Sigmoid colon (tissue), 7 donors: Measurements from ENCODE around the gene ABCA9. TPM values are rescaled to one million over a fixed set of nuclear protein-coding genes. Genes with fewer than 3 reads are reported as not detected.

Experiments used
- DNase-seq: peaks from one replicate; pipeline ENCODE4 v3.0.0-alpha.2; 2019
- H3K27ac ChIP-seq, 4 donors: fragments of 200-600 bp; sonication (generic); one replicate each; pipeline ENCODE4 v1.5.1; 2016 to 2019; ENCODE audit warnings: mild to moderate bottlenecking in 1 of 4
- H3K27me3 ChIP-seq, 3 donors: fragments of 200-600 bp; sonication (generic); one replicate each; pipeline ENCODE4 v1.5.1; 2019; ENCODE audit warnings: mild to moderate bottlenecking in 1 of 3
- H3K36me3 ChIP-seq, 4 donors: fragments of 200-600 bp; sonication (generic); one replicate each; pipeline ENCODE4 v1.5.1; 2016 to 2019
- H3K4me1 ChIP-seq, 4 donors: fragments of 200-600 bp; sonication (generic); one replicate each; pipeline ENCODE4 v1.5.1; 2017 to 2019
- H3K4me3 ChIP-seq, 4 donors: fragments of 200-600 bp; sonication (generic); one replicate each; pipeline ENCODE4 v1.5.1; 2017 to 2019; ENCODE audit warnings: mild to moderate bottlenecking in 2 of 4, moderate library complexity in 1 of 4
- H3K9me3 ChIP-seq, 4 donors: fragments of 200-600 bp in 3 of 4; sonication (generic) in 3 of 4; one replicate each; pipeline versions ENCODE4 v1.5.1 to v1.6.1; 2013 to 2019
- CTCF ChIP-seq, 4 experiments: fragments of 450-650 bp in 3 of 4; fragments of 200-600 bp in 1 of 4; IDR thresholded peaks; one replicate each; pipeline ENCODE4 v1.5.1; 2016 to 2019; ENCODE audit warnings: antibody characterized with exemption in 4 of 4, mild to moderate bottlenecking in 3 of 4, moderate library complexity in 2 of 4
- EP300 ChIP-seq, 4 donors: sonication (generic); formaldehyde crosslinking; IDR thresholded peaks; one replicate each; pipeline ENCODE4 v1.6.1; 2017; ENCODE audit warnings: antibody characterized with exemption in 4 of 4
- POLR2A ChIP-seq, 2 donors: fragments of 450-650 bp; IDR thresholded peaks; one replicate each; pipeline ENCODE4 v1.6.1; 2016; ENCODE audit warnings: antibody characterized with exemption in 2 of 2, mild to moderate bottlenecking in 2 of 2, moderate library complexity in 2 of 2
- POLR2AphosphoS5 ChIP-seq, 4 donors: sonication (generic); formaldehyde crosslinking; IDR thresholded peaks; one replicate each; pipeline ENCODE4 v1.6.1; 2017; ENCODE audit warnings: antibody characterized with exemption in 4 of 4
- WGBS, 2 donors: extraction: QIAGEN DNeasy Blood & Tissue Kit; methylation state at CpG; one replicate each; pipeline ENCODE4 v1.1.7; 2013; 5-methylcytosine and 5-hydroxymethylcytosine counted together
- intact Hi-C: fragments of 100-400 bp; cut with DNase I; formaldehyde crosslinking; loops from one replicate; pipeline ENCODE4 v1.15.1; 2023
- polyA plus RNA-seq, 3 donors: library from polyadenylated mRNA; stranded (reverse); fragments of 200-250 nt; gene quantifications; one replicate each; pipeline ENCODE4 v1.2.3, GENCODE V29; 2013
- total RNA-seq, 4 donors: library from RNA; depleted of rRNA; stranded (reverse); fragments of >200 nt; gene quantifications; one replicate each; pipeline ENCODE4 v1.1.0, GENCODE V29; 2016
- donor health status: healthy with polysubstance abuse.
- donor health status: Bipolar disorder and iron deficiency.
- donor health status: healthy.

The ABCA9 gene
- total and polyA plus RNA-seq, 7 donors: 0.23 to 74.5 (median 11.1) TPM

DNA sequence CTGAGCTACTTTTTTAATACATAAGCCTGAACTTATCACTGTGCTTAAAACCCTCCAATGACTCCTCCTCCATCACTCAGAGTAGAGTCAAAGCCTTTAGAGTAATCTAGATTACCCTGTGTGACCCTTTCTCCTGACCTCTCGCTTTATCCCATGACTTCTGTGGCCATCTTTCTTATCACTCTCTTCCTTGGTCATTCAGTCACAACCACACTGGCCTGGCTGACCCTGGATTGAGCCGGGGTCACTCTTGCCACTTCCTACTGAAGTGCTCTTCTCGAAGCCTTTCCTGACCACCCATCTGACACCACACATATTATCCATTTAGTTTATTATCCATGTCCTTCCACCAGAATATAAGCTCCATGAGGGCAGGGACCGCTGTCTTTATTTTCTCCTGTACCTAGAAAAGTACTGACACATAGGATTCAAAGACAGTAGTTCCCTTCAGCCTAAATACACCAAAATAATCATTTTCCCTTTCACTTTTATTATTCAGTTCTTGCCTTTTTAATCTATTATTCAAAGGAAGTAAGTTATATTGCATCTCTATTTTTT is 28.0 kb upstream of the ABCA9 start:
- WGBS, 2 donors: 82 to 84% methylated on average over 4 of the region's 4 CpGs
- intact Hi-C loops: no loop called here
- Histone ChIP-seq H3K9me3 (no peaks in the 10 kb centered on the region), H3K27me3 (no peaks in the 10 kb centered on the region), H3K4me1 (no peaks in the 10 kb centered on the region), H3K27ac (no peak overlapping the region), H3K36me3 (peaks cover 0 to 14% (median 0%) of the 10 kb centered on the region in 4 donors), H3K4me3 (no peak overlapping the region)
- no peak for DNase-seq
- TF ChIP-seq POLR2A (IDR thresholded peaks at IDR 0.05) (no peak), CTCF (IDR thresholded peaks at IDR 0.05) (no peak), EP300 (IDR thresholded peaks at IDR 0.05) (no peak), POLR2AphosphoS5 (IDR thresholded peaks at IDR 0.05) (no peak)

DNA sequence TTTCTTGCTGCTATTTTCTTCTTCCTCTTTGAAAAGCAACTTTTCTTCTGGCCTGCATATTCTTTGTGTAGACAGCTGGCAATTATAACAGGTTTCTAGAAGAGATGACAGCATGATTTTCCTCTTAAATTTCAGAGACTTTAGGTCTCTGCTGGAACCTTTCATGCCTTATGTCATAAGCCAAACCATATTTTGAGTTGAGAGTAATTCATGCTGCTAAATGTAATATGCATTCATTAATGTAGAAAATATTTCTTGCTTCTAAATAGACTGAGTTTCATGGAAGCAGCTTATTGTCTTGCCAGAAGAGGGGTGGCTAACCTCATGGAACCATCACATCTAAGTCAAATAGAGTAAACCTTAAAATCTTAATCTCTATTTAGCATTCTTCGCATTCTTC is 25.9 kb upstream of the ABCA9 start:
- no peak for DNase-seq
- TF ChIP-seq POLR2AphosphoS5 (IDR thresholded peaks at IDR 0.05) (no peak), EP300 (IDR thresholded peaks at IDR 0.05) (no peak), CTCF (IDR thresholded peaks at IDR 0.05) (no peak), POLR2A (IDR thresholded peaks at IDR 0.05) (no peak)

DNA sequence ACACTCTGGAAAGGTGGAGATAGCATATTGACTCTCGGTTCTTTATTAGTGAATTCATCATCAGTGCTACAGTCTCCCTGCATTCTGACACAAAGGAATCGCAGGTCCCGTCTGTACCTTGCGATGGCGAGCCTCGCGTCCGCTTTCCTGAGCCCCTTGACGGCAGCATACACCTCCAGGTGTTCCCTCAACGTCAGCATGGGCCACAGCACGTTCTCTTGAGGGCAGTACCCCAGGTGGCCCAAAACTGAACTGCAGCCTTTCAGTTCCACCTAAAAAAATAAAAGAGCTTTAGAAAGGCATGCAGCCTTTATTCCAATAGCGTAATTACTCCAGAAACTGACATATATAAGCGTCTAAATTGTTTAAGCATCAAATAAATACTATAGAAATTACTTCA is 24.2 kb upstream of the ABCA9 start:
- Histone ChIP-seq H3K4me3 (no peak overlapping the region), H3K27ac (no peak overlapping the region), H3K36me3 (peaks cover 0 to 27% (median 3%) of the 10 kb centered on the region in 4 donors), H3K9me3 (peaks cover 0 to 5% (median 0%) of the 10 kb centered on the region in 4 donors), H3K27me3 (no peaks in the 10 kb centered on the region), H3K4me1 (no peaks in the 10 kb centered on the region)
- DNase-seq: no peak
- no peak for TF ChIP-seq CTCF (IDR thresholded peaks at IDR 0.05)
- intact Hi-C loops: no loop called here
- 68 to 77% methylated on average over 13 of the region's 13 CpGs for WGBS, 2 donors

More for the DNA sequence above, 25.9 kb upstream of the ABCA9 start:
- Histone ChIP-seq H3K9me3 (peaks cover 0 to 5% (median 0%) of the 10 kb centered on the region in 4 donors), H3K27me3 (no peaks in the 10 kb centered on the region), H3K4me1 (no peaks in the 10 kb centered on the region), H3K4me3 (no peak overlapping the region), H3K36me3 (peaks cover 0 to 27% (median 3%) of the 10 kb centered on the region in 4 donors), H3K27ac (no peak overlapping the region)
- WGBS, 2 donors: 93 to 95% methylated on average over 1 of the region's 1 CpG
- intact Hi-C loops: no loop called here

- WGBS, 2 donors: 96 to 97% methylated on average over 2 of the region's 2 CpGs
- intact Hi-C loops: no loop called here
- H3K36me3 ChIP-seq: peaks cover 0 to 34% (median 3%) of the 10 kb centered on the region in 4 donors
These were observed 22.0 kb upstream of the ABCA9 start for GRCh38 chr17:69082696-69083095.

More at GRCh38 chr17:69082696-69083095, 22.0 kb upstream of the ABCA9 start:
- H3K27ac ChIP-seq: no peak overlapping the region
- DNase-seq: no peak
- TF ChIP-seq CTCF (IDR thresholded peaks at IDR 0.05): no peak
- TF ChIP-seq EP300 (IDR thresholded peaks at IDR 0.05): no peak
- TF ChIP-seq POLR2A (IDR thresholded peaks at IDR 0.05): no peak
- no peak for TF ChIP-seq POLR2AphosphoS5 (IDR thresholded peaks at IDR 0.05)
- peaks cover 0 to 5% (median 0%) of the 10 kb centered on the region in 4 donors for H3K9me3 ChIP-seq
- H3K27me3 ChIP-seq: no peaks in the 10 kb centered on the region
- H3K4me3 ChIP-seq: no peak overlapping the region
- H3K4me1 ChIP-seq: no peaks in the 10 kb centered on the region
